DND-41 (cell line): Measurements from ENCODE around the gene CAVIN3.

ENCODE experiments used
- CTCF ChIP-seq: IDR thresholded peaks from 2 replicates; pipeline ENCODE4 v1.5.1; 2012; ENCODE audit warnings: borderline replicate concordance, low read length, moderate library complexity, mild to moderate bottlenecking; ENCODE audit not compliant: poor library complexity, severe bottlenecking; ENCODE audit errors: extremely low read depth
- EZH2 ChIP-seq: IDR thresholded peaks from 3 replicates; pipeline ENCODE4 v1.6.1; 2012; ENCODE audit warnings: borderline replicate concordance, low read depth, mild to moderate bottlenecking, moderate library complexity, low read length, inconsistent platforms; ENCODE audit not compliant: severe bottlenecking

GRCh38 chr11:6362873-6363678 is 42.8 kb upstream of the CAVIN3 start:
- TF ChIP-seq CTCF: peak; percentile 91
- no peak for TF ChIP-seq EZH2
